Stomach smooth muscle (tissue), 2 donors: ENCODE data around the gene PXYLP1.

Experiments used
- H3K27ac ChIP-seq: one replicate; pipeline ENCODE4 v1.7.0; 2013; ENCODE audit warnings: mild to moderate bottlenecking, low read length, inconsistent platforms
- H3K27me3 ChIP-seq, 2 donors: one replicate each; pipeline ENCODE4 v1.7.0; 2013; ENCODE audit warnings: low read length in 2 of 2; ENCODE audit not compliant: insufficient read depth in 2 of 2, control insufficient read depth in 1 of 2
- H3K36me3 ChIP-seq, 2 donors: one replicate each; pipeline ENCODE4 v1.7.0; 2013; ENCODE audit warnings: low read length in 2 of 2; ENCODE audit not compliant: control insufficient read depth in 2 of 2, insufficient read depth in 2 of 2
- H3K4me1 ChIP-seq: one replicate; pipeline ENCODE4 v1.7.0; 2013; ENCODE audit warnings: low read length; ENCODE audit not compliant: control insufficient read depth, insufficient read depth
- H3K4me3 ChIP-seq, 2 donors: one replicate each; pipeline ENCODE4 v1.7.0; 2013; ENCODE audit warnings: low read length in 2 of 2
- H3K9ac ChIP-seq, 2 donors: one replicate each; pipeline ENCODE4 v1.7.0; 2013; ENCODE audit warnings: low read length in 2 of 2, mild to moderate bottlenecking in 1 of 2
- H3K9me3 ChIP-seq, 2 donors: one replicate each; pipeline ENCODE4 v1.7.0; 2013; ENCODE audit warnings: low read length in 2 of 2; ENCODE audit not compliant: control insufficient read depth in 2 of 2
- donor health status: healthy.
- donor health status: Pancreatic carcinoma.

The PXYLP1 gene

DNA sequence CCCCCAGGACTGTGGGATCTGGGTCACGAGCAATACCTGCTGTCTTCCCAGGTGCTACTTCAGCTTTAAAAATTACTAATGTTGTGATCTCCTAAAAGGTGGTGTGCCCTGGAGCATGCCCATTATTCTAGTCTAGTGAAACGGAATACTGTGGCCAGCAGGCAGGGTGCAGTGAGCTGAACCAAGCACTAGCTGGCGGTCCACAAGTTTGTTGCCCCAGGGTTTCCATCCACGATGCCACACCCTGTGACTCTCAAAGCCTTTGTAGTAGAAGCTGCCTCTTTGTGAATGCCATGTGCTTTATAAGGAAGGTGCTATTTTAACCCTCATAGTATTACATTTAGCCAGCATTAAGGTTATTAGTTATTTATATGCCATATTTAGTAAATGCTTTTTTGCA lies 49.1 kb downstream of the PXYLP1 start:
- Histone ChIP-seq H3K27ac (no peak overlapping the region), H3K4me3 (no peak overlapping the region), H3K27me3 (no peaks in the 10 kb centered on the region), H3K36me3 (peaks cover 2 to 6% of the 10 kb centered on the region in 2 donors), H3K9me3 (no peaks in the 10 kb centered on the region), H3K4me1 (peaks cover 18% of the 10 kb centered on the region), H3K9ac (no peak overlapping the region)

DNA sequence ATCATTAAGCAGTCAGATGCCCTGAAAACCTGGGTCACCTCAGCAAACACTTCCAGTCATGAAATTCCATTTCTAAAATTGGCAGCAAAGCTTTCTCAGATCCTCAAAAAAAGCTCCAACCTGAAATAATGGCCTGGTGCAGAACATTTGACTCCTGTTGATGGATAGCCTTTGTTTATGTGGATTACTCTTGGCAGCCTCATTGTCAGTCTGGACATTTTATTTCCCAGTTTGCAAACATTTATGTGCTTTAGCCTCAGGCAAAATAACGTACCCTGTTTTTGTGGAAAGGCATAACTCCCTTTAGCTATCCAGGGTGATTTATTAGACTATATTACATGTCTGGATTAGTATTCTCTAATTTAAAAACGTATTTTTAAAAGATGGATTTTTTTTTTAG lies 53.9 kb downstream of the PXYLP1 start:
- no peaks in the 10 kb centered on the region for H3K27me3 ChIP-seq
- H3K27ac ChIP-seq = no peak overlapping the region
- H3K36me3 ChIP-seq = peaks cover 10 to 23% of the 10 kb centered on the region in 2 donors
- no peak overlapping the region for H3K4me3 ChIP-seq
- H3K4me1 ChIP-seq = peaks cover 2% of the 10 kb centered on the region
- H3K9me3 ChIP-seq = no peaks in the 10 kb centered on the region
- H3K9ac ChIP-seq = no peak overlapping the region

DNA sequence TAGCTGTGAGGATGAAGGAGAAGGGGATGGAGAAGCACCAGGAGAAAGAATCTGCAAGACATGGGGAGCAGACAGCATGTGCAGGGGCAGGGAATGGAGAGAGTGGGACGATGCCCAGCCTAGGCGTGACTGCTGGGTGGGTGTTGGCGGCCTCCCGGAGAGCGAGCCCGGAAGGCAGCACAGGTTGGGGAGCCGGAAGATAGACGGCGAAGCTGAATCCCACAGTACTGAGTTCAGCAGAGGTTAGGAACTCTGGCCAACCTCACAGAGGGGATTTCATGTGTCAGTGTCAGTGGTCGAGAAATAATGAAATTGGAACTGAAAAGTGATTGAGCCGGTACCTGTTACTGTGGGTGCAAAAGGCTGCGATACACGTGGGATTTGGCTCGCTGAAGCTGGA lies 55.2 kb downstream of the PXYLP1 start:
- H3K27ac ChIP-seq = no peak overlapping the region

DNA sequence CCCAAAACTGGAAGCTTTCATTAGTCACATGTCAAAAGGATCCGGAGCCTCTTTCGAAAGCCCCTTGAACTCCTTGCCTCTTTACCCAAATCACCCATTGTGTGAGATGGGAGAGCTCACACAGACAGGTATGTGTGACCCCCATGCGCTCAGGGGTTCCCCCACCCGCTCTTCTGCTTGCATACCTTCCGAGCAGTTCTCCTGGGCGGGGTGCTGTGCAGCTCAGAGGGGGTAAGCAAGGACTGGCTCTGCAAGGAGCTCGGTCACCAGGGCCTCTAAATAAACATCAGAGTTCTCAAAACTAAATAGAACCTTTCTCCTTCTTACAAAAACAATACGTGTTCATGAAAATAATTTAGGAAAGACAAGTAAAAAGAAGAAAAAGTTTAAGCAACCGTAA lies 55.7 kb downstream of the PXYLP1 start:
- Histone ChIP-seq H3K36me3 (peaks cover 8 to 17% of the 10 kb centered on the region in 2 donors), H3K4me3 (no peak overlapping the region), H3K27me3 (no peaks in the 10 kb centered on the region), H3K9ac (no peak overlapping the region), H3K27ac (no peak overlapping the region), H3K9me3 (no peaks in the 10 kb centered on the region), H3K4me1 (peaks cover 4% of the 10 kb centered on the region)

More for the DNA sequence above, 55.2 kb downstream of the PXYLP1 start:
- H3K4me3 ChIP-seq = no peak overlapping the region
- no peaks in the 10 kb centered on the region for H3K27me3 ChIP-seq
- peaks cover 10 to 21% of the 10 kb centered on the region in 2 donors for H3K36me3 ChIP-seq
- peaks cover 1% of the 10 kb centered on the region for H3K4me1 ChIP-seq
- H3K9me3 ChIP-seq = no peaks in the 10 kb centered on the region
- H3K9ac ChIP-seq = no peak overlapping the region

DNA sequence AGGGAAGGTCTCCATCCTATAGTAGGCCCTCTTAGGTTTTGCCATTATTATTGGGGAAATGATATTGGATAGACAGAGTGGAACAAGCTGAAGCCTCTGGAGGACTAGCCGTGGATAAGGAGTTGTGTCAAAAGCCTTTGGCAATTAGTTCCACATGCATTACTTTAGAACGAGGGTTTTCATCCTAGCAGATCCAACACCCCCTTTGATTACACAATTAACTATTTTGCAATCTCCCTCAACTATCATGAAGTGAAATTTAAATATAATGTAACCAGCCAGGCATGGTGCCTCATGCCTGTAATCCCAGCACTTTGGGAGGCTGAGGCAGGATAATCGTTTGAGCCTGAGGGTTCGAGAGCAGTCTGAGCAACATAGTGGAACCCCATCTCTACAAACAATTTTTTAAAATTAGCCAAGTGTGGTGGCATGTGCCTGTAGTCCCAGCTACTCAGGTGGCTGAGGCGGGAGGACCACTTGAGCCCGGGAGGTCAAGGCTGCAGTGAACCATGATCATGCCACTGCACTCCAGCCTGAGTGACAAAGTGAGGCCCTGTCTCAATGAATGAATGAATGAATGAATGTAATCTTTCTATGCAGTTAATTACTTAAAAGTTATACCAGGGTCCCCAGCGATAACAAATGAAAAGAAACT lies 56.8 kb downstream of the PXYLP1 start:
- peaks cover 8 to 20% of the 10 kb centered on the region in 2 donors for H3K36me3 ChIP-seq
- H3K9ac ChIP-seq = no peak overlapping the region
- no peak overlapping the region for H3K27ac ChIP-seq
- H3K4me3 ChIP-seq = no peak overlapping the region
- no peaks in the 10 kb centered on the region for H3K9me3 ChIP-seq
- no peaks in the 10 kb centered on the region for H3K27me3 ChIP-seq
- H3K4me1 ChIP-seq = peaks cover 12% of the 10 kb centered on the region

DNA sequence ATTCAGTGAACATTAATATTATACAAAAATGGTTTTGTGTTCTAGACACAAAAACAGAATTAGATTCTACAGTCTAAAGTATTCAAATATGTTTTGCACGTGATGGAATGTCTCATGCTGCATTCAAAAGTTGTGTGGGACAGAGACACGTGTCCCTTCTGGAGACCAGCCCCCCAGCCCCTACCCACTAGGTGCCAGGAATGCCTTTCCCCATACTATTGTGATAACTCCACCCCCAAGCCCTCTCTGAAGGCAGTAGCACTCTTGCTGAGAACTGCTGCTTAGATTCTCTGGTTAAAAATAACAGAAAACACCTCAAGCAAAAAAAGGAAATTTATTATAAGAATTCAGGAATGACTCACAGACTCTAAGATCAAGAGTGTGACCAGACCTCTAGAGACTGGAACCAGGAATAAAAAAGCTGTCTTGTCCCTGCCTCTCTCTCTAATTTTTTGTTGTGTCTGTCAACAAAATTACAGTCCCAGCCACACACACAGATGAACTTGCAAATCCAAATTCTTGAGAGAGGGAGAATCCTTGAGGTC lies 57.7 kb downstream of the PXYLP1 start:
- no peak overlapping the region for H3K27ac ChIP-seq
- no peak overlapping the region for H3K9ac ChIP-seq
- H3K9me3 ChIP-seq = no peaks in the 10 kb centered on the region
- no peak overlapping the region for H3K4me3 ChIP-seq
- peaks cover 13% of the 10 kb centered on the region for H3K4me1 ChIP-seq
- no peaks in the 10 kb centered on the region for H3K27me3 ChIP-seq
- peaks cover 8 to 20% of the 10 kb centered on the region in 2 donors for H3K36me3 ChIP-seq

DNA sequence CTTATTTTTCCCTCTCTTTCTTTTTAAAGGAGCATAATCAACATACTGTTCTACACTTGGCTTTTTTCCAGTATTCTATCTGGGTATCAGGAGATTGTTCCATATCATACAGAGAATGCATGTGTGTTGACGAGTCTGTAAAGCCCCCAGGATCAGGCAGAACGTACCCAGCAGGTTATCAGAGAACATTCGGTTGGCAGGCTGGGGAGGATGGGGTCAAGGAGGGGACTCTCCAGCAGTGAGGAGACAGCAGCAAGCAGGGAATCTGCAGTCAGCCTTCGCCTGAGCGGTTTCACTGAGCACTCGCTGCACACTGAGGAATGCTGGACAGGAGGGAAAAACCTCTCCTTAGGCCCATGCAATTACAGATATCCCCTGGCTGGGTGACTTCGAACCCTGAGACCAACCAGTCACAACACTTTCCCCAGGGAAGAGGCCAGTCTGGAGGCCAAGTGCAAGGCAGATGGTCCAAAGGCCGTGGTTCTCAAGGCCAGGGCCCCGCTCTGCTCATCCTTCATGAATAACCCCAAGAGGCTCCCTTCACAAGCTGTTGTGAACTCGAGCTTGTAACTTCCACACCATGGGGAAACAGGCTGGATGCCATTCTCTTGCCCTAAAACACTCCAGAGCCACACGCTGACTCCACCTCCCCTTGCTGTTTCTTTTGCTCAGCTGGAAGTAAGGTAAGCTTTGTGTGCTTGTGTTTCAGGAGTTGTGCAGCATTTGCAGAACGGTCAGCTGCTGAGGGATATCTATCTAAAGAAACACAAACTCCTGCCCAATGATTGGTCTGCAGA lies 60.1 kb downstream of the PXYLP1 start:
- Histone ChIP-seq H3K27ac (peak overlapping the region; percentile 41), H3K36me3 (peaks cover 8 to 20% of the 10 kb centered on the region in 2 donors), H3K4me1 (peaks cover 13% of the 10 kb centered on the region), H3K9ac (no peak overlapping the region), H3K9me3 (no peaks in the 10 kb centered on the region), H3K27me3 (no peaks in the 10 kb centered on the region), H3K4me3 (no peak overlapping the region)

DNA sequence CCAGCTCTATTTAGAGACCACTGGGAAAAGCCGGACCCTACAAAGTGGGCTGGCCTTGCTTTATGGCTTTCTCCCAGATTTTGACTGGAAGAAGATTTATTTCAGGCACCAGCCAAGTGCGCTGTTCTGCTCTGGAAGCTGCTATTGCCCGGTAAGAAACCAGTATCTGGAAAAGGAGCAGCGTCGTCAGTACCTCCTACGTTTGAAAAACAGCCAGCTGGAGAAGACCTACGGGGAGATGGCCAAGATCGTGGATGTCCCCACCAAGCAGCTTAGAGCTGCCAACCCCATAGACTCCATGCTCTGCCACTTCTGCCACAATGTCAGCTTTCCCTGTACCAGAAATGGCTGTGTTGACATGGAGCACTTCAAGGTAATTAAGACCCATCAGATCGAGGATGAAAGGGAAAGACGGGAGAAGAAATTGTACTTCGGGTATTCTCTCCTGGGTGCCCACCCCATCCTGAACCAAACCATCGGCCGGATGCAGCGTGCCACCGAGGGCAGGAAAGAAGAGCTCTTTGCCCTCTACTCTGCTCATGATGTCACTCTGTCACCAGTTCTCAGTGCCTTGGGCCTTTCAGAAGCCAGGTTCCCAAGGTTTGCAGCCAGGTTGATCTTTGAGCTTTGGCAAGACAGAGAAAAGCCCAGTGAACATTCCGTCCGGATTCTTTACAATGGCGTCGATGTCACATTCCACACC lies 60.9 kb downstream of the PXYLP1 start:
- no peaks in the 10 kb centered on the region for H3K27me3 ChIP-seq
- H3K4me1 ChIP-seq = peaks cover 13% of the 10 kb centered on the region
- H3K4me3 ChIP-seq = peak overlapping the region in 1 of 2 donors; percentile 15
- H3K27ac ChIP-seq = peak overlapping the region; percentile 62
- peaks cover 8 to 18% of the 10 kb centered on the region in 2 donors for H3K36me3 ChIP-seq
- peak overlapping the region in 1 of 2 donors; percentile 21 for H3K9ac ChIP-seq
- H3K9me3 ChIP-seq = no peaks in the 10 kb centered on the region

DNA sequence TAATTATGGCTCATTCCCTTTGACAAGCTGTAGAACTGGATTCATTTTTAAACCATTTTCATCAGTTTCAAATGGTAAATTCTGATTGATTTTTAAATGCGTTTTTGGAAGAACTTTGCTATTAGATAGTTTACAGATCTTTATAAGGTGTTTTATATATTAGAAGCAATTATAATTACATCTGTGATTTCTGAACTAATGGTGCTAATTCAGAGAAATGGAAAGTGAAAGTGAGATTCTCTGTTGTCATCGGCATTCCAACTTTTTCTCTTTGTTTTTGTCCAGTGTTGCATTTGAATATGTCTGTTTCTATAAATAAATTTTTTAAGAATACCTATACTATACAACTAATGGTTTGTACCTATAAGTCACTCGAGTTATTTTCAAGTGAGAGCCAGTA lies 62.7 kb downstream of the PXYLP1 start:
- peak overlapping the region; percentile 44 to 62 for H3K4me3 ChIP-seq
- no peak overlapping the region for H3K27ac ChIP-seq
- H3K9ac ChIP-seq = peak overlapping the region in 1 of 2 donors; percentile 52
- H3K4me1 ChIP-seq = peaks cover 13% of the 10 kb centered on the region
- peaks cover 4 to 8% of the 10 kb centered on the region in 2 donors for H3K36me3 ChIP-seq
- H3K9me3 ChIP-seq = no peaks in the 10 kb centered on the region
- no peaks in the 10 kb centered on the region for H3K27me3 ChIP-seq

DNA sequence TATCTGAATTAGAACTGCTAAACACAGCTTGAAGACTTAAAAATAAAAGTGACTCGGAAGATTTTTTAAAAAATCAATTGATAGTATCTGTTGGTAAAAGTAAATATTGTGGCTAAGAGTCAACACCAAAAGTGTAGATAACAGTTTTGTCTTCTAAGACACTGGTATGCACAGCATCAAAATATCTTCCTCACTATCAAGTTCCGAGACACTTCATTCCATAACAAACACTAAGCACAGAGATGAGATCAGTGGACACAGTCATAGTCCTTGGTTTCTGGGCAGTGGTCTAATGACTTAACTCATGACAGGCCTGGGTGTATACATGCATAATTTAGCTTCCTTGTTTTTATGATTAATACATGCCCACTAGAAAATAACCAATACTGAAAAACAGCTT lies 63.2 kb downstream of the PXYLP1 start:
- H3K36me3 ChIP-seq = peaks cover 4 to 8% of the 10 kb centered on the region in 2 donors
- peak overlapping the region in 1 of 2 donors; percentile 52 for H3K9ac ChIP-seq
- H3K27me3 ChIP-seq = no peaks in the 10 kb centered on the region
- H3K9me3 ChIP-seq = no peaks in the 10 kb centered on the region
- no peak overlapping the region for H3K27ac ChIP-seq
- H3K4me3 ChIP-seq = peak overlapping the region; percentile 44 to 62
- peaks cover 13% of the 10 kb centered on the region for H3K4me1 ChIP-seq
